Measurements from ENCODE around the gene ARSA.

The ARSA gene

DNA sequence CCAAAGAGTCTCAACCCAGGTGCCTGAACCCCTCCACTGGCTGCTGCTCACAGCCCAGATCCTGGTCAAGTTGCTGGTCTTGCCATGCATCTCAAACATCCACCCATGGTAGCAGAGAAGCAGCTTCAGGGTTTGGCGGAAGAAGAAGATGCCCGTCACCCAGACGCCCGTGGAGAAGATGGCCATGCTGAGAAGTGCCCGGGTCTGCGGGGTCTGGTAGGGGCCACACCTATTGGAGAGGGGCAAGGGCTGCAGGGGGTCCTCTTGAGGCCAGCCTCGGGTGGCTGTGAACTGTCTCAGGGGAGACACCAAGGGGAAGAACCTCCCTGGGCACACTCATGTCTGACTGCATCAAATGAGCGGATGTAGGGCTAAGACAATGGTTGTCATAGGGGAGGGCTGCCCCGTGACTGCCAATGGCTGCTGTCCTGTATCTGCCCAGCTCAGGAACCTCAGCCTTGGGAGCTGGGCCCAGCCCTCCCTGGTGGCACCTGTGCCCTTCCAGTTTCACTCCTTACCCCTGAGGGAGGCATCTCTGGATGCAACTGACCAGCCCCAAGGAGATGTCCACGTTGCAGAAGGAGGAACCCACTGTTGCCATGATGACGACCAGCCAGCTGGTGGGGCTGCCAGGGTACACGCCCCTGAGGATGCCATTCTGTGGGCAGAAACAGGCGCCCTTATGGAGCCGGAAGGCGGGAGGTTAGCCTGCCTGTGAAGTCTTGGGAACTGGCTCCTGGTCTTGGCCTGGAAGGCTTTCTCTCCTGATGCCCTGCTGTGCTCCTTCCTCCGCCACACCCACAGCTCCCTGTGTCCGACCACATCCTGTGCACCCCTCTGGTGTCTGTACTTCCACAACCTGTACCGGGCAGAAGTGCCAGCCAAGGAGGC lies 50.9 kb downstream of the ARSA start:
- no peak for DNase-seq

GRCh38 chr22:50576070-50576469 lies 51.9 kb downstream of the ARSA start:
- no peak for DNase-seq

DNA sequence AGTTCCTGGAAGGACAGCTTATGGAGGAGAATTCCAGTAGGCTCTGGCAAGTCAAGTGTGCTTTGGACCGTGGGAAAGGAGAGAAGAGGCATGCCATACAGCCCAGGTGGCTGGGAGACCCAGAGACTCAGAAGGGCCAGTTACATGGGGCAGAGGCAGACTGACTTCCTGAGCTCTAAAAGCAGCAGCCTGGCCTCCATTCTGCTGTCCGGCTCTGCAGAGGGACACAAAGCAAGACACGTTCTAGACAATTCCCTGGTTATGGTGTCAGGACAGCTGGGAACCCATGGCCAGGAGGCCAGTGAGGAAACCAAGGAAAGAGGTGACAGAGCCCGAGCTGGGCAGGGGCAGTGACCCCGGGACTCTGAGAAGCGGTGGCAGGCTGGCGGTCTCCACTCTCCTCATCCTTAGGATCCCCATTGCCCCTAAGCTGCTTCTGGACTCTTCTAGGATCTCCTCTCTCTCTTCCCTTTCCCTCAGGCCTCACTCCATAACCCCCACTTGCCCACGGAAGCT lies 52.5 kb downstream of the ARSA start:
- no peak for DNase-seq

All from NCI-H187 treated with DMSO at 0.1 percent for 48 hours (cell line).